Fibroblast of lung (primary cell): ENCODE data around the gene EPHB6. TPM values are rescaled to one million over a fixed set of nuclear protein-coding genes. Genes with fewer than 3 reads are reported as not detected.

Experiments
- DNase-seq, 2 donors: peaks; one replicate each; pipeline versions ENCODE4 v3.0.0 to v3.0.0-alpha.2; 2010; ENCODE audit warnings: low read depth in 2 of 2
- H2AFZ ChIP-seq: 2 replicates; pipeline ENCODE4 v1.5.1; 2012; ENCODE audit warnings: low read length, control low read depth, inconsistent platforms
- H3K27ac ChIP-seq: 2 replicates; pipeline ENCODE4 v1.5.1; 2011; ENCODE audit warnings: low read length, control low read depth; ENCODE audit not compliant: insufficient read depth
- H3K27me3 ChIP-seq: 2 replicates; pipeline ENCODE4 v1.5.1; 2011; ENCODE audit warnings: mild to moderate bottlenecking, low read length; ENCODE audit not compliant: control insufficient read depth, insufficient read depth
- H3K36me3 ChIP-seq: 2 replicates; pipeline ENCODE4 v1.5.1; 2011; ENCODE audit warnings: low read length; ENCODE audit not compliant: control insufficient read depth, insufficient read depth
- H3K4me1 ChIP-seq: 2 replicates; pipeline ENCODE4 v1.5.1; 2011; ENCODE audit warnings: low read length; ENCODE audit not compliant: control insufficient read depth, insufficient read depth; ENCODE audit errors: extremely low read depth
- H3K4me2 ChIP-seq: 2 replicates; pipeline ENCODE4 v1.5.1; 2011; ENCODE audit warnings: low read length, control low read depth; ENCODE audit not compliant: insufficient read depth; ENCODE audit errors: extremely low read depth
- H3K4me3 ChIP-seq, 4 experiments: fragments of 200-600 bp in 1 of 4; sonication (generic) in 1 of 4; replicated peaks in 1 of 4; 2 replicates each; pipeline ENCODE4 v1.5.1; 2011 to 2016; ENCODE audit warnings: low read length in 4 of 4, low read depth in 3 of 4, mild to moderate bottlenecking in 3 of 4, control low read depth in 2 of 4, inconsistent platforms in 1 of 4, mixed read lengths in 1 of 4; ENCODE audit not compliant: insufficient read depth in 1 of 4; ENCODE audit errors: control extremely low read depth in 1 of 4
- H3K79me2 ChIP-seq: 2 replicates; pipeline ENCODE4 v1.5.1; 2012; ENCODE audit warnings: mild to moderate bottlenecking, low read length, inconsistent platforms; ENCODE audit not compliant: control insufficient read depth, insufficient read depth
- H3K9ac ChIP-seq: 2 replicates; pipeline ENCODE4 v1.5.1; 2011; ENCODE audit warnings: mild to moderate bottlenecking, low read length, control low read depth; ENCODE audit not compliant: insufficient read depth
- H3K9me3 ChIP-seq: 2 replicates; pipeline ENCODE4 v1.5.1; 2012; ENCODE audit warnings: low read depth, low read length; ENCODE audit not compliant: control insufficient read depth, insufficient read depth
- H4K20me1 ChIP-seq: 2 replicates; pipeline ENCODE4 v1.5.1; 2011; ENCODE audit warnings: low read length; ENCODE audit not compliant: control insufficient read depth, insufficient read depth; ENCODE audit errors: extremely low read depth
- CTCF ChIP-seq, 2 donors: IDR thresholded peaks in 1 of 2; conservative IDR thresholded peaks in 1 of 2; 1 replicate in 1 of 2; 2 replicates in 1 of 2; pipeline ENCODE4 v1.5.1; 2011 to 2012; ENCODE audit warnings: low read length in 2 of 2, control low read depth in 1 of 2, inconsistent platforms in 1 of 2, low read depth in 1 of 2, mild to moderate bottlenecking in 1 of 2
- EZH2 ChIP-seq: IDR thresholded peaks from 2 replicates; pipeline ENCODE4 v1.5.1; 2012; ENCODE audit warnings: low read length, control low read depth, mild to moderate bottlenecking; ENCODE audit errors: missing control alignments
- polyA plus RNA-seq, 2 donors: library from polyadenylated mRNA; depleted of rRNA in 1 of 2; stranded (reverse) in 1 of 2; unstranded in 1 of 2; fragments of >200 nt; gene quantifications; 2 replicates each; pipeline ENCODE4 v1.2.1, GENCODE V29; 2011 to 2012; ENCODE audit warnings: missing spikeins in 1 of 2
- total RNA-seq: library from RNA; depleted of rRNA; stranded (reverse); fragments of >200 nt; gene quantifications from 2 replicates; pipeline ENCODE4 v1.2.1, GENCODE V29; 2014

The EPHB6 gene
- total and polyA plus RNA-seq, 2 donors (not counting 1 experiment from before 2014, with no cell fraction given) = 1.1 to 4.3 TPM

GRCh38 chr7:142835487-142835886 lies 19.4 kb upstream of the EPHB6 start:
- TF ChIP-seq CTCF (conservative IDR thresholded peaks at IDR 0.05 in 1 of 2, IDR thresholded peaks at IDR 0.05 in 1 of 2; ENCODE audit: low read depth in 1 of 2, low read length in 2 of 2) (no peak), EZH2 (no peak)

GRCh38 chr7:142836426-142836825 lies 18.4 kb upstream of the EPHB6 start:
- Histone ChIP-seq H3K79me2 (no peaks in the 10 kb centered on the region), H3K9ac (no peak overlapping the region), H3K36me3 (no peaks in the 10 kb centered on the region), H3K27me3 (no peaks in the 10 kb centered on the region), H4K20me1 (no peaks in the 10 kb centered on the region), H3K4me2 (no peak overlapping the region), H3K9me3 (no peaks in the 10 kb centered on the region), H3K27ac (no peak overlapping the region), H3K4me1 (no peaks in the 10 kb centered on the region), H2AFZ (no peak overlapping the region), H3K4me3 (no peak overlapping the region)
- DNase-seq = no peak
- TF ChIP-seq CTCF (conservative IDR thresholded peaks at IDR 0.05 in 1 of 2, IDR thresholded peaks at IDR 0.05 in 1 of 2; ENCODE audit: low read depth in 1 of 2, low read length in 2 of 2) (no peak), EZH2 (no peak)

More at GRCh38 chr7:142835487-142835886, 19.4 kb upstream of the EPHB6 start:
- Histone ChIP-seq H3K4me2 (no peak overlapping the region), H4K20me1 (no peaks in the 10 kb centered on the region), H3K4me1 (no peaks in the 10 kb centered on the region), H3K27ac (no peak overlapping the region), H3K4me3 (no peak overlapping the region), H3K79me2 (no peaks in the 10 kb centered on the region), H2AFZ (no peak overlapping the region), H3K9ac (no peak overlapping the region), H3K27me3 (no peaks in the 10 kb centered on the region), H3K9me3 (no peaks in the 10 kb centered on the region), H3K36me3 (no peaks in the 10 kb centered on the region)
- DNase-seq = no peak

- H3K36me3 ChIP-seq = no peaks in the 10 kb centered on the region
- DNase-seq = no peak
- H4K20me1 ChIP-seq = no peaks in the 10 kb centered on the region
- no peaks in the 10 kb centered on the region for H3K9me3 ChIP-seq
- H3K4me2 ChIP-seq = no peak overlapping the region
- H3K79me2 ChIP-seq = no peaks in the 10 kb centered on the region
- H3K27ac ChIP-seq = no peak overlapping the region
- H3K4me3 ChIP-seq = no peak overlapping the region
- no peak overlapping the region for H3K9ac ChIP-seq
- no peak for TF ChIP-seq CTCF (conservative IDR thresholded peaks at IDR 0.05 in 1 of 2, IDR thresholded peaks at IDR 0.05 in 1 of 2; ENCODE audit: low read depth in 1 of 2, low read length in 2 of 2)
- TF ChIP-seq EZH2 = no peak
- H3K4me1 ChIP-seq = no peaks in the 10 kb centered on the region
- no peak overlapping the region for H2AFZ ChIP-seq
- H3K27me3 ChIP-seq = no peaks in the 10 kb centered on the region
These were observed 16.2 kb upstream of the EPHB6 start for GRCh38 chr7:142838461-142839213.
